Stimulated activated CD8-positive, alpha-beta memory T cell treated with anti-CD3 and anti-CD28 coated beads, Interleukin-12 subunit alpha, Interleukin-12 subunit beta, amount 100 ng/mL, for 24 hours (primary cell): ENCODE results near the gene RREB1.

Experiments used
- DNase-seq: peaks from one replicate; pipeline ENCODE4 v3.0.0-alpha.2; 2020; ENCODE audit errors: extremely low read depth

The RREB1 gene

GRCh38 chr6:7243179-7243981 lies 135.6 kb downstream of the RREB1 start:
- no peak for DNase-seq

- DNase-seq = no peak
Observed at GRCh38 chr6:7245668-7246393, 138.1 kb downstream of the RREB1 start.

- DNase-seq = no peak
Observed at GRCh38 chr6:7246401-7247178, 138.8 kb downstream of the RREB1 start.

- no peak for DNase-seq
Observed at GRCh38 chr6:7247179-7247456, 139.4 kb downstream of the RREB1 start.

GRCh38 chr6:7247828-7248227 lies 140.1 kb downstream of the RREB1 start:
- DNase-seq = no peak

- no peak for DNase-seq
Observed at GRCh38 chr6:7249391-7249790, 141.6 kb downstream of the RREB1 start.

- no peak for DNase-seq
Observed at GRCh38 chr6:7249946-7250643, 142.3 kb downstream of the RREB1 start.

- no peak for DNase-seq
Observed at GRCh38 chr6:7250812-7251211, 143.1 kb downstream of the RREB1 start.

GRCh38 chr6:7251646-7252260 lies 144.0 kb downstream of the RREB1 start:
- no peak for DNase-seq

GRCh38 chr6:7252390-7252789 lies 144.6 kb downstream of the RREB1 start:
- DNase-seq = no peak

GRCh38 chr6:7254980-7255835 lies 147.4 kb downstream of the RREB1 start:
- no peak for DNase-seq

- no peak for DNase-seq
Observed at GRCh38 chr6:7255918-7256317, 148.2 kb downstream of the RREB1 start.

GRCh38 chr6:7256785-7257184 lies 149.0 kb downstream of the RREB1 start:
- no peak for DNase-seq

GRCh38 chr6:7257521-7258230 lies 149.9 kb downstream of the RREB1 start:
- no peak for DNase-seq

- DNase-seq = no peak
Observed at GRCh38 chr6:7258231-7258763, 150.5 kb downstream of the RREB1 start.

GRCh38 chr6:7260291-7261031 lies 152.7 kb downstream of the RREB1 start:
- DNase-seq = no peak

GRCh38 chr6:7261032-7261841 lies 153.5 kb downstream of the RREB1 start:
- DNase-seq = no peak

GRCh38 chr6:7261852-7262461 lies 154.2 kb downstream of the RREB1 start:
- DNase-seq = no peak
